ENCODE measurements around the gene LTBP1.

The LTBP1 gene

DNA sequence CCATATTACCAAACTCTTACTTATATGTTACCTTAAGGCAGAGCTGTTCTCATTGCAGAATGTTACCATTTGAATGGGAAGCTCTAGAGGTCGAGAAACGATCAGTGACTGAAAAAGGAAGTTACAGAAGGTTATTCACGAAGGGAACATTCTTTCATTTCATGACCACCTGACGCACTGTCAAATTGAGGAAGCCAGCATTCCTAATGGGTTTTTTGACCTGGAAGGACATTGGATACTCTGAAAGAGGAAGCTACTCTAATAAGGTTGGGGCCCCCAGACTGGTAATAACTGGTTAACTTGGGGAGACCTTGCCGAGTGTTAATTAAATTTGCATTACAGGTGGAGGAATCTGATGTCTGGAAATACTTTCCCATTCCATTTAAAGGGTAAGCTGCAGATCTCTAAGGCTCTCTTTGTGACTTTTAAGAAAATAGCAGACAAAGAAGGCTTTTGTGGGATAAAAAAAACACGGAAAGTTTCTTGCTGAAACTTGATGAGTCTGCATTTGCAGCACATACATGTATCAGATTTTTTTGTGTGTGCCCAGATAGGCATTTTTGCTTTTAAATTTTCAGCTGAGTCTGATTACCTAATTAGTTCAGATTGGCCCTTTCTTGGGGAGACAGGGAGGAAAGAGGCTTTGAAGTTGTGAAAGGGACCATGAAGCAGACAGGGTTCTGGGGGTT, 137.1 kb downstream of the LTBP1 start:
- DNase-seq: no peak

DNA sequence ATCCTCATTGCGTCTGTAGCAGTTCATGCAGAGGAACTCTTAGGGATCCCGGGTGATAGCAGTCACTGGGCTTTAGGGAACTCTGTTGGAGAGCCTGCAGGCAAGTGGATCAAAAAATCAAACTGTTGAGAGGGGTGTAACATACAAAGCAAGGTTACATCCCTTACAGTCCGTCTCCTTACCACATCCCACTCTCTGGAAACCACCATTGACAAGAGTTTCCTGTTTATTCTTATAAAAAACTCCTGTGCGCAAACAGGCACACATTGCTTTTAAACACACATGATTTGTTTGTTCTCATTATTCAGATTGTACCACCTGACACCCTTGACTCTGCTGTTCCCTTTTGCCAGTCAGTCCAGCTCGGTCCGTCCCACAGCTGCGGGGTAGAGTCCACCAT, 137.7 kb downstream of the LTBP1 start:
- DNase-seq: no peak

DNA sequence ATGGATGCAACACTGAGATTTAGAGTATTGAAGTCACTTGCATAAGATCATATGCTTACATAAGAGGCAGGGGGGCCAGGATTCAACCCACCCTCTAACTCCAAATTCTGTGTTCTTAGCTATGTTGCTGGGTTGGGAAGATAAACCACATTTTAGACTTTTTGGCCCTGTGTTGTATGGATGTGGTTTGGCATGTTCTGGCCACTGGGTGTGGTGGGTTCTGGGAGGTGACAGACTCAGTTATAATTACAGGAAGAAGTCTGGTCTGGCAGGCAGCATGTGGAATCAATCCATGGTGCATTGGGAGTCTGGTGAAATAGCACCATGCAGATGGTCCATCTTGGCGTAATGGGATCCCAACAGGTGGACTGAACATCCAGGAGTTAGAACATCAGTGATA, 138.9 kb downstream of the LTBP1 start:
- no peak for DNase-seq

DNA sequence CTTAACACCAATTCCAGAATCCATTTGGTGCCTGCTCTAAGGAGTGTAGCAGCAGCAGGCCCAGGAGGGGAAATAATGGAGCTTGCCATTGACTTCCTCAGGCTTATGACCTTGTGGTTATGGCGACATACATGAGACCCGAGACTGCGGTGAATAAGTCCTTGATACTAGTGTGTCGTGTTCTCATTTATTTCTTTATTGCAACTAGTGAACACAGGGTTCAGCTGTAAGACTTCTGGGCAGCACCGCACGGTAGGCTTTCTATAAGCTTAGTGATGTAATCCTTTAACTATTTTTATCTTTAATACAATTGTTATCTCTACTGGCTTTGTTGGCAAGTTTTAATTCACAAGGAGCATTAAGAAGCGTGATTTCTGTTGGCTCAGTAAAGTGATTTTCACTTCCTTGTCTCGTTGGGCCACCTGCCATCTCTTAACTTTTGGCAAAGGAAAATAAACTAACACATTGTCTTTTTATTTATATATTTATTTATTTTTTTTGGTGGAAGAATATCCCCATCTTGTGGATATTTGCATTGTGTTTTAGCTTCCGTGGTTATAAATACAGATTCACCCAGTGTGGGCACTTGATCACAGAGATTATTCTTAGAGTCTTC, 139.8 kb downstream of the LTBP1 start:
- no peak for DNase-seq

DNA sequence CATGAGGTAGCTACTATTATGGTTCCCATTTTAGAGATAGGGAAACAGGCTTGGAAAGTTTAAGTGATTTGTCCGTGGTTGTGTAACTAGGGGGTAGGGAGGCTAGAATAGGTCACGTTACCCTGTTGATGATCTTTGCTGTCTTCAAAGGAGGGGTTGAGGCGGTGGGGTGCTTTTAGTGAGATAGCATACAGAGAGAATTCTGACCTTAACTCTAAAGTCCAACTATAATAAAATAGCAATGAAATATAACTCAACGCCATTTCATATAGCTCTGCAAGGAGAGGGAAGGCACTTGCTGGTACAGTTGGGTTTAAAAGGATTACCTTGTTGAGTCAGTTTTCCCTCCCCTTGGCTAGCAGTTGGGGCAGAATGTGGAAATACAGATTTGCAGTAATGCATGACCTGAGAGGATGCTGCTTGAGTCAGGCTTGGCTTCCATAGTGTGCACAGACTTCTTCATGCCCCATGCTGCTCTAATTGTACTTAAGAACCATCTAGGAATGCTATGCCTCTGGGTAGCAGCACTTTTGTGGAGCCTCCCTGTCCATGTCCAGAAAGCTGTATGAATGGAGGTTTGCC, 143.9 kb downstream of the LTBP1 start:
- no peak for DNase-seq

DNA sequence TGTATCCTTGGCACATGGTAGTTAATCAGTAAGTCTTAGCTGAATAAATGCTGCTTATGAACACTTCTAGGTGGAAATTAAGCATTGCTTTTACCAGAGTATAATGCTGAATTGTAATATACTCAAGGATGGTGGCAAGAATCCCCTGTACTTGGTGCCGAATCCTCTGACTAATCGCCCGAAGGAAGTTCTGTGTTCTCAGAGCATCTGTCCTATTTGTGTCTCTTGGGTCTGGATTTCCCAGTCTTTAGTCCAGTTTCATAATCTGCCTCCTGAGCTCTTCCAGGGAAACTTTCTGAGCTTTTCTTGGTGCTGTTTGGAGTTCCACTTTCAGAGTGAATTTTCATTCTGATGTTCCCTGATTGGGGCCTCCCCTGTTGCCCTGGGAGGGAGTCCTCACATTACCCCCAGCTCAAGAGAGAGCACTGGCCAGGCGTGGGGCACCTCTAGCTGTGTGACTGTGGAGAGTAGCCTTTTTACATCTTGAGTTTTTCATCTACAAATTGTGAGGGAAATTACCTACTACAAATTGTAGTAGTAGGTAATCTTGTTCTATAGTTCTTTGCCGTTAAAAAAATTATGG, 144.9 kb downstream of the LTBP1 start:
- no peak for DNase-seq

DNA sequence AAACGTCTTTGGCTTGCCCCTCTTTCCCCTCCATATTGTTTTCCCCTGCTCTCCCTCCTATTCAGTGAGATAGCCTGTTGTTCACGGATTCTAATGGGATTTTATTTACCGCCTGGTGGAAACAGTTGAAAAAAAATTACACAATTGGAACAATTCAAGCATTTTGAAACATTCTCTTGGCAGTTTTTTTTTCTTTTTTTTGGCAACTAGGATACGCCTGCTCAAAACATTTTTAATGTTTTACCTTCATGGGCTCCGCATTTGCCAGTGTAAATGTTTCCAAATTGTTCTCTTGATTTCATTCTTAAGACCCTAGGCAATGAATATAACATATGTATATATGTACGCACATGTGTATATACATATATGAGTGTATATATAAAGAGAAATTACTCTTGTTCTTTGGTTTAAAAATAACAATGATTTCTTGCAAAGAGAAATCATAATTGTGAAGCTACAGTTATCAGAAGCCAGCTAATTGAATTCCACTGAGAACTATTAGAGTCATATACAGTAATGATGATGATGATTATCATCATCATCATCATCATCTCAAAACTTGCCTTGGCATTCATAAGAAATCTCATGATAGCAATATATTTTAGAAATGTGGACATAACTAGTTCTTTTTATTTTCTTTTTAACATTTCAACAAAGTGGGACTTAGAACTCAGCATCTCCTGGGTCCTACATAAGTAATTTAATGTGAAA, 146.7 kb downstream of the LTBP1 start:
- no peak for DNase-seq

DNA sequence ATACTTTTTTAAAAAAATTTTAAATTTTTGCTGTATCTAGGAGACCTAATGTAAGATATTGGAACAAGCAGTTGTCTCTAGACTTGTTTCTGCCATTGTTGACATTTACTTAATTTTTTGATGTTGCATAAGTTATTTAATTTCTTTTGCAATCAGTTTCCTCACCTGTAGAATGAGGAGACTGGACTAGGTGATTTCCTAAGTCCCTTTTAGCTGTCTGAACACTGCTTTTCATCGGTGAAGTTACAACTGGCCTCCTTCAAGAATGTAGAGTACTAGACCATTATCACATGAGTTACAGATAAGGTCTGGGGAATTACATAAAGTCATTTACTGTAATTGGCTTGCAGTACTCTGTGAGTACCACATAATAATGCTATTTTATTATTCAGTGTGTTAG, 147.6 kb downstream of the LTBP1 start:
- no peak for DNase-seq

DNA sequence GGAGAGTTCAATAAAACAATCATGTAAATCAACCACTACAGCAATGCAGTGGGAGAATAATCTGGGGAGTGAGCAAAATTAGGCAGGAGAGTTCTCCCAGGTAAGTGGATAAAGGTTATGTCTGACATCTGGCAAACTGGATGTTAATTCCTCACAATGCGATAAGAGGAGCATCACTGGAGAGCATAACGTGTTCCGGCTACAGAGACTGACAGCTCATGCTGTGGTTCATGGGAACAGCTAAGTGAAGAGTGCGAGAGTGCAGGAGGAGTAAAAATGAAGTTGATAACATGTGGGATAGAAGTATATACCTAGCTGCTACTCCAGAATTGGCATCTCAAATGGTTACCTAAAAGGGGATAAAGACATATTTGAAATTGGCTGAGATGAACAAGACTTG, 153.2 kb downstream of the LTBP1 start:
- no peak for DNase-seq

DNA sequence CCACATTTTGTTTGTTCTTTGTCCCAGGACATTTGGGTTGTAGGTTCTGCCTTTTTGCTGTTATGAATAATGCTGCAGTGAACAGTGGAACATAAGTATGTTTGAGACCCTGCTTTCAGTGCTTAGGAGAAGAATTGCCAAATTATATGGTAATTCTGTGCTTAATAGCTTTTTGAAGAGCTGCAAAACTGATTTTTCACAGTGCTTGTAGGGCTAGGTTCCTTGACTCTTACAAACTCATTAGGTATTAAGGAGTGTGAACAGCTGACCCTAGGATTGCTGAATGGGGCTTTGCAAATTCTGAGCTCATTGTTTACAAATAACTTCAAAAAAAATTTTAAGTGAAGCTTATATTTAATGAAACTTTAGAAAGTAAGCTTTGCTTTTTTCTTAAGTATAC, 154.2 kb downstream of the LTBP1 start:
- no peak for DNase-seq

DNA sequence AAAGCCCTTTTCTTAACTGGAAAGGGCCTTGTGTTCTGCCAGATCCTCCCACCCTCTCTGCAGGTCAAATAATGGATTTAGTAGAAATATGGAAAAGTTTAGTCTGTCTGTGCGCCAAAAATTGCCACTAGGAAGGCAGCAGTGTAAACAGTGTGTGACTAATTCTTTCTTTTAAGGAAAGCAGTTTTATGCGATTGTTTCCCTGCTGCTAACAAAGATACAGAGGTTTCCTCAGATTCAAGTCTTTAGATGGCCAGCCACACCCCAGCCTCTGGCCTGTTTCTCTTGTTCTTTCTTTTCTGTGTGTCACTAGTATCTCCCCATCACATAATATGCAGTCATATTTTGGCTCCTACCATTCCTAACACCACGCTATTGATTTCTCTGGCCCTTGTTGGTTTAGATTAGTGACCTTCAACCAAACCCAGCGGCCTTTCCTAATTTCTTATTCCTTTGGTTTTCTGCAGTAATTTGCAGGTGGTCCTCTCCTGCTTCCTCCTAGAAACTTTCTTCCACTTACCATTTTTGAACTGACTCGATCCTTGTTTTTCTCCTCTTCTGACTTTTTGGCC, 157.4 kb downstream of the LTBP1 start:
- no peak for DNase-seq

DNA sequence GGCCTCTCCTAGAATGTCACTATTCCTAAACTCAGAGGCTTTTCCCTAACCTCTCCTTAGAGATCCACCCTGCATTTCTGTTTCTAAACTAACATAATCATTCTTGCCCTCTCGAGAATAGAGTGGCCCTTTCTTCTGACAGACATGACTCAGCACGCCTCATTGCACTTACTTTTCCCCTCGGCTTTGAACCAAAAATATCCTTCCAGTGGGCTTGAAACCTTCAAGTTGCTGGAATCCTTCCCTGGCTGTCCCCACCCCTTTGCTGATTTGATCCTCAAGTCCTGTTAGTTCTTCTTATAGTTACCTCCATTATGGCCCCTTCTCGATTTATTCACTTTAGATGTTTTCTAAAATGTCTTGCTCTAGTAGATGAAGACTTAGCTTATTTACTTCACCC, 158.0 kb downstream of the LTBP1 start:
- no peak for DNase-seq

DNA sequence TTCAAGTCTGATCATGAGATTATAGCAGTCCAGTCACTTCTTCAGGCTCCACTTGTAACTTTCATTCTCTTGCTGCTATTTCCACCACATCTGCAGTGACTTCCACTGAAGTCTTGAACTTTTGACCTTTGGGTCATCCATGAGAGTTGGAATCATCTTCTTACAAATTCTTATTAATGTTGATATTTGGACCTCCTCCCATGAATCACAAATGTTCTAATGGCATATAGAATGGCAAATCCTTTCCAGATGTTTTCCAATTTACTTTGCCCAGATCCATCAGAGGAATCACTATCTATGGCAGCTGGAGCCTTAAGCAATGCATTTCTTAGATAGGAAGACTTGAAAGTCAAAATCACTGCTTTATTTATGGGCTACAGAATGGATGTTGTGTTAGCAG, 159.4 kb downstream of the LTBP1 start:
- no peak for DNase-seq

DNA sequence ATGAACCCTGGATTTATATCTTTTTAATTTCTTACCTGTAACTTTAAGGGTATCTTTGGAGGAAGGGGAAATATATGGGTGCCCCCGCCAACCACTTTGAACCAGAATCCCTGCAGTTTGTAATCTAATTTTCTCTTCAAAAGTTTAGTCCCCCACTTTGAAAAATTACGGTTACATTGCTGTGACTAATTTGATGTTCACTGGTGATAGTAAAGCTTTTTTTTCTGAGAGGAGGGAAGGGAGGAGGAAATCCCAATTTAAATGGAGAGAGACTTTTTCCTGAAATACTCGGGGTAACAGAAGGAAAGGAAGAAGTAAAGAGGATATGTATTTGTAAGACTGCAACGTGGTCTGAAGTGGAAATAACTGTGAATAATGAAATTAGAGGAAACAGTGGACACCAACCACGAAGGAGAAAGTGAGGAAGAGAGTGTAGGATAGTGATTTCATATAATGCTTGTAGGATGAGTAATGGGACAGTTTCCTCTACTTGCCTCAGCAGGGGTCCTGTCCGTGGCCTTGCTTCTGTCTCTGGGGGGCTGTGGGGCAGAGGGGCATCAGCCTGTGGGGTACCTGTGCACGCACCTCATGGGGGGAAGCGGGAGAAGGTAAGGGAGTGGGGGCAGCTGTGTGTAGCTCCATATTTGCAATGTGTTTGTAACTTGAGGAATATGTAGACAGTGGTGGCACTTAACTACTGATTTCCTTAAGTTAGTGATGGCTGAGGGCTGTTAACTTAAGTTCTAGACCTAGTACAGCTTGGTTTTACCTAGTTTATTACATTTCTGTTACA, 161.1 kb downstream of the LTBP1 start:
- DNase-seq: no peak

DNA sequence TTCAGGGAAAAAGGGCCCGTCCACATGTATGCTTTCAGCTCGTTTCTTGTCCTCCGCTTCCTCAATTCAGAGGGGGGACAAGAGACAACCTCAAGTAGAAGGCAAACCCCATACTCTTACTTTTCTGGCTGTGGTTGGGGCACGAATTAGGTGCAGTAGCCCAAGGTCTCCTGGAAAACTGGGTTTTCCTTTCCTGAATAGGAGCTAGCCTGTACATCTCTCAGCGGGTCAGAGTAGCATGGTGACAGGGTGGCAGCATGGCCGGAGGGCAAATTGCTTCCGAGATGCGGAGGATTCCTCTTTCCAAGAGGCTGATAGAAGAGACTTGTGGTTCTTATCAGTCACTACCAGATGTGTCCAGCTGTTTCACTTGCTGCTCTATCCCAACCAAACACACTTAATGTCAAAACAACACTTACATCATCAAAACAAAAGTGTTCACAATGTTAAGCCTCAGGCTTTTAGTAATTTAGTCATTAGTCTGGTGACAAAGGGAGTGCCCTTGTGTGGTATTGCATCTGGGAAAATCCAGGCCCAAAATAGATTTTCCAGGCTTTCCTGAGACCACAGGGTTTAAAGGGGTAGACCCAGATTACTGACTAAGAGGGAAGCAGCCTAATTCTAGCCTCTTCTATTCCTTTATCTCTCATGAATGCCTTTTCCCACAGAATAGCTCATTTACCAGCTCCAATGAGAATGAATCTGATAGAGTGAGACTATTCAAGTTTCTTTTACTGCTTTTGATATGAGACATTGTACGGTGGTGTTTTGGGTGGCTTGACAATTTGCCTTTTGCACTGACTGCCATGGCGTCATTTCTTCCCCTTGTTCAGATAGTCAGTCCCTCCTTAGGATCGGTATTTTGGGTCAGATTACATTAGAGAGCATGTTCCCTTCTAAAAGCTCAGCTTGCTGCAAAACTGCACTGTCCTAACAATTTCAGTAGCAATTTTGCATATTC, 162.0 kb downstream of the LTBP1 start:
- DNase-seq: no peak

DNA sequence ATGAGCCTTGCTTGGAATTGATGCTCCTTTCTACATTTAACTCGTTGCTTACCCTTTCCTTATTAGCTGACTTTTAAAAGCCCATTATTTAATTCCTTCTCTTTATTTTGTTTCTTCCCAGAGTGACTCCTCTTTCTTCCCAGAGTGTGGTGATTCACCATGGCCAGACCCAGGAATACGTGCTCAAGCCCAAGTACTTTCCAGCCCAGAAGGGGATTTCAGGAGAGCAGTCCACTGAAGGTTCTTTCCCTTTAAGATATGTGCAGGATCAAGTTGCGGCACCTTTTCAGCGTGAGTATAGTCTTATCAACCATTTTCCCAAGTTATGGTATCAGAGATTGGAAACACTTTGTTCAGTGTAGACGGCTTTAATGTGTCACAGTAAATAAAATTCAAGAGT, 163.7 kb downstream of the LTBP1 start:
- no peak for DNase-seq

DNA sequence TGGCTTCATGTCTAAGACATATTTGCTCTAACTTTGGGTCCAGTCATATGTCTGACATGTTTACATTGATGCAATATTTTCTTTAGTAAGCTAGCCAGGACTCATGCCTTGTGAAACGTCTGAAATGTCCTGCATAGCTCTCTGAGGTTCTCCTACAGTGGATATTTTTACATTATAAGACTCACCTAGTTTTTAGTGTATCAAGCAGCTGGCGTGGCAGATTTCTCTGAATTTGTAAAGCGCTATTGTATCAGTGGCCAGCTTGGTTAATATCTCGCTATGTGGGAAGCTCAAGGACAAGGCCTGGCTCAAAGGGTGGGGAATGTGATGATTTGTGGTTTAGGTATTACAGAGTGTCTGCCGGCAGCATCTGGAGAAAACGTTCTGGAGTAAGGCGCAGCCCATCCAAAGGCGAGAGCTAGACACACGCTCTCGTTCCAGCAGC, 164.3 kb downstream of the LTBP1 start:
- DNase-seq: no peak

DNA sequence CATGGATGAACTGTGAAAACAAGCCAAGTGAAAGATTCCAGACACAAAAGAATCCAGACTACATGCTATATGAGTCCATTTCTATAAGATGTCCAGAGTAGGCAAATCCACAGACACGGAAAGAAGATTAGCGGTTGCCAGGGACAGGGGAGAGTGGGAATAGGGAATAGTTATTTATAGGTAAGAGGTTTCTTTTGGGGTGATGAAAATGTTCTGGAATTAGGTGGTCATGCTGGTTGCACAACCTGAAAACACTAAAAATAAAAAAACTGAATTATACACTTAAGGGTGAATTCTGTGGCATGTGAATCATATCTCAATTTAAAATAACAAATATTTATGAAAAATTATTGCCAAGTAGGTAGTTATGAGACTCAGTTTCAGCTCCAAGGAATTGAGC, 168.4 kb downstream of the LTBP1 start:
- DNase-seq: no peak

DNA sequence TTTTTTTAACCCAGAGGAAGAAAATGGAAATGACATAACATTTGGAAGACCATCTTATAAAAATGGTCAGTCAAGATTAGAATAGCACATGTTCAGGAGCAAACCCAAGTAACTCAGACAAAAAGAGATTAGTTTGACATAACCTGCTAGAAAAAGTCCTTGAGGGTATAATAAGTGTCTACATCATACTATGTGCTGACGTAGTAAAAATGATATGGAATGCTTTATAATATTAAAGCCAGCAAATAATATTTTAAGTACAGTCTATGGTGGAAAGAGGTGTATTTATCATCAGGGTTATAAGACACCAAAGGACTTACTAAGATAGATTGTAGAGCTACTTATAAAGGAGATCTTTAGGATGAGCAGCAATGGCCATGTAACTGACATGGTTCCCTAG, 169.0 kb downstream of the LTBP1 start:
- no peak for DNase-seq

DNA sequence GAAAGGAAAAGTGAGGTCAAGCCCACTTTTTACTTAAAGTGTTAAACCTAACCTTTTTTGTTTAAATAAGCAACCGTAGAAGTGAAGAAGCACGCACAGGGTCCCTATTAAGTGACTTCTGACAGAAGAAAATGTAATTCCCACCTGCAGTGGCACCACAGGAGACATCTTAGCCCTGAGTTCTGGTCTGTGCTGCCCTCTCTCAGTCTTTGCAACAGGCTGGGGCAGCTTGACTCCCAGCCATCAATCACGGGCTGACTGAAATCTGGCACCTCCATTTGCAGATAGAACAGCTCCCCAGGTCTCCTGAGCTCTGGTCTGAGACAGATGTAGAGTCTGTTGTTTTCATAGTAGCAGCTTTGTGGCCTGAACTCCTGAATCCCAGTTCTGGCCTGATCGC, 170.0 kb downstream of the LTBP1 start:
- DNase-seq: no peak

DNA sequence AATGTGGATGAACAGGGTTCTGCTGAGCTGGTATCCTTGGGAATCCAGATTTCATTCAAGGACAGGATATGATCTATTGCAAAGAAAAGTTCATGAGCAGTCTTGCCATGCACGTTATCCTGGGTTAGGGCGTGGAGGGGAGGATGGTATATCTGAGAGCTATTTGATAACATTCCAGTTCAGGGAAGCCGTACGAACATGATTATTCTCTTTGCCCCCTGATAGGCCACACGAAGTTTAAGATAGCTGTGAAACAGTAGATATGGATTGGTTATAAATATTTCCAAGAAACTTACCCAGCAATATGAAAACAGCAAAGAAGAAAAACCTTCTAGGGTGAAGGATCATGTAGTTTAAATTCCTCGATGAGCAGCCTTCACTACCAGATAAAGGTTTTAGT, 171.9 kb downstream of the LTBP1 start:
- no peak for DNase-seq
